ENCODE results near the gene KRTAP3-2. TPM values are rescaled to one million over a fixed set of nuclear protein-coding genes. Genes with fewer than 3 reads are reported as not detected.

Gene KRTAP3-2
- total RNA-seq, 1 experiment from 2014 or later, result not detected

GRCh38 chr17:41004397-41004796 lies 4.7 kb upstream of the KRTAP3-2 start:
- TF ChIP-seq SRF (IDR thresholded peaks at IDR 0.05; ENCODE audit: low read depth) (no peak), POLR2A (IDR thresholded peaks at IDR 0.05; ENCODE audit: borderline replicate concordance, extremely low read depth, insufficient read depth, insufficient read length) (no peak), RAD21 (IDR thresholded peaks at IDR 0.05; ENCODE audit: low read depth) (no peak), ATF3 (IDR thresholded peaks at IDR 0.05) (no peak), EZH2 (IDR thresholded peaks at IDR 0.05) (no peak)
- ChIA-PET POLR2A (interaction anchor here (0.7 to 1.1 kb wide), 2 partner anchors 17 to 510 kb away, joined by 3 read pairs; no protein-coding TSS in a partner anchor), RAD21 (ENCODE audit: low non-redundant PET in 1 of 2, low total read pairs in 2 of 2, uncharacterized antibody in 2 of 2, unreplicated experiment in 2 of 2) (no interaction called here), CTCF (no interaction called here)
- H3K9ac ChIP-seq (ENCODE audit: low read length), result no peak overlapping the region
- DNase-seq (ENCODE audit: low read depth, low spot score) (no peak), ATAC-seq (no peak)
- no peaks in the 10 kb centered on the region for H4K20me1 ChIP-seq (ENCODE audit: insufficient read depth)
- H3K36me3 ChIP-seq (ENCODE audit: control insufficient read depth in 1 of 2, insufficient read depth in 2 of 2, low read length in 2 of 2), result no peaks in the 10 kb centered on the region
- no peaks in the 10 kb centered on the region for H3K9me2 ChIP-seq (ENCODE audit: insufficient read depth)
- H3K27me3 ChIP-seq (ENCODE audit: insufficient read depth, low read length), result no peaks in the 10 kb centered on the region
- H3K79me2 ChIP-seq (ENCODE audit: insufficient read depth, low read length), result no peaks in the 10 kb centered on the region
- H3K9me3 ChIP-seq (ENCODE audit: control insufficient read depth in 1 of 2, insufficient read depth in 1 of 2, low read depth in 1 of 2, low read length in 2 of 2), result no peaks in the 10 kb centered on the region
- peaks cover 0 to 6% of the 10 kb centered on the region in 2 experiments; a peak in 2 of 4 replicates for H3K4me1 ChIP-seq (ENCODE audit: control insufficient read depth in 1 of 2, insufficient read depth in 2 of 2, low read length in 2 of 2)
- H3K4me2 ChIP-seq (ENCODE audit: low read length), result no peak overlapping the region
- H3K4me3 ChIP-seq (replicated peaks in 1 of 2; ENCODE audit: low read depth in 1 of 2, low read length in 2 of 2), result no peak overlapping the region
- no TSS peak for BruUV-seq (replicated peaks)
- intact Hi-C loops (cut with micrococcal nuclease), result no loop called here
- H3K27ac ChIP-seq (ENCODE audit: low read depth, low read length), result no peak overlapping the region
- H2AFZ ChIP-seq (ENCODE audit: low read depth, low read length, poor library complexity, severe bottlenecking), result no peak overlapping the region

DNA sequence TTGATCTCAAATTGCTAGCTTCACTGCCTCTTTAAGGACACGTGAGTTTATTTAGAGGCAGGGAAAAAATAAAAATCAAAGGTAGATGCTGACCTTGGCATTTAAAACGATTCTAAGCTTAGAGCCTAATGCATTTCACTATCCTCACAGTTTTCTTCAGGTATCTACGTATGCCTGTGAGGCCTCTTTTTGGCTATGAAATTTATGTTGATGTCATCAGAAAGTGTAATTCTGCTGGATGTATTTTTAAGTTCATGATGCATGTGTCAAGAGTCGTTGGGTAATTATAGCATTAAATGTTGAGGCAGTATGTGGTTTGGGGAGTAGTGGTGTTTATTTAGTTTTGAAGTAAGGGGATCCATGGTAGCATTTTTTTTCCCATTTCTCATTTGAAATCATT lies 4.2 kb upstream of the KRTAP3-2 start:
- H2AFZ ChIP-seq (ENCODE audit: low read depth, low read length, poor library complexity, severe bottlenecking), result no peak overlapping the region
- ChIA-PET CTCF (no interaction called here), RAD21 (ENCODE audit: low non-redundant PET in 1 of 2, low total read pairs in 2 of 2, uncharacterized antibody in 2 of 2, unreplicated experiment in 2 of 2) (no interaction called here), POLR2A (interaction anchor here (0.7 to 1.1 kb wide), 2 partner anchors 16 to 511 kb away, joined by 3 read pairs; no protein-coding TSS in a partner anchor)
- no peaks in the 10 kb centered on the region for H3K9me2 ChIP-seq (ENCODE audit: insufficient read depth)
- H3K4me2 ChIP-seq (ENCODE audit: low read length), result no peak overlapping the region
- H3K36me3 ChIP-seq (ENCODE audit: control insufficient read depth in 1 of 2, insufficient read depth in 2 of 2, low read length in 2 of 2), result no peaks in the 10 kb centered on the region
- no peak overlapping the region for H3K4me3 ChIP-seq (replicated peaks in 1 of 2; ENCODE audit: low read depth in 1 of 2, low read length in 2 of 2)
- no peak for DNase-seq (ENCODE audit: low read depth, low spot score)
- no peaks in the 10 kb centered on the region for H3K79me2 ChIP-seq (ENCODE audit: insufficient read depth, low read length)
- TF ChIP-seq SRF (IDR thresholded peaks at IDR 0.05; ENCODE audit: low read depth), result no peak
- no peak for TF ChIP-seq EZH2 (IDR thresholded peaks at IDR 0.05)
- TF ChIP-seq CEBPB (IDR thresholded peaks at IDR 0.05; ENCODE audit: low read depth), result no peak
- no peak for TF ChIP-seq TCF7L2 (IDR thresholded peaks at IDR 0.05; ENCODE audit: borderline replicate concordance, extremely low read depth, insufficient read depth, insufficient read length)
- TF ChIP-seq RAD21 (IDR thresholded peaks at IDR 0.05; ENCODE audit: low read depth), result no peak
- no peak for TF ChIP-seq ELF1 (IDR thresholded peaks at IDR 0.05; ENCODE audit: borderline replicate concordance, low read depth)
- H3K9me3 ChIP-seq (ENCODE audit: control insufficient read depth in 1 of 2, insufficient read depth in 1 of 2, low read depth in 1 of 2, low read length in 2 of 2), result no peaks in the 10 kb centered on the region
- no peak overlapping the region for H3K27ac ChIP-seq (ENCODE audit: low read depth, low read length)
- ATAC-seq, result no peak
- peaks cover 0 to 1% of the 10 kb centered on the region in 2 experiments; a peak in 2 of 4 replicates for H3K4me1 ChIP-seq (ENCODE audit: control insufficient read depth in 1 of 2, insufficient read depth in 2 of 2, low read length in 2 of 2)
- BruUV-seq (replicated peaks), result no TSS peak
- H3K27me3 ChIP-seq (ENCODE audit: insufficient read depth, low read length), result no peaks in the 10 kb centered on the region
- no peak overlapping the region for H3K9ac ChIP-seq (ENCODE audit: low read length)
- intact Hi-C loops (cut with micrococcal nuclease), result no loop called here
- no peaks in the 10 kb centered on the region for H4K20me1 ChIP-seq (ENCODE audit: insufficient read depth)

All from HCT116 (cell line).